Measurements from ENCODE around the gene PPP1R9B.

Gene PPP1R9B

DNA sequence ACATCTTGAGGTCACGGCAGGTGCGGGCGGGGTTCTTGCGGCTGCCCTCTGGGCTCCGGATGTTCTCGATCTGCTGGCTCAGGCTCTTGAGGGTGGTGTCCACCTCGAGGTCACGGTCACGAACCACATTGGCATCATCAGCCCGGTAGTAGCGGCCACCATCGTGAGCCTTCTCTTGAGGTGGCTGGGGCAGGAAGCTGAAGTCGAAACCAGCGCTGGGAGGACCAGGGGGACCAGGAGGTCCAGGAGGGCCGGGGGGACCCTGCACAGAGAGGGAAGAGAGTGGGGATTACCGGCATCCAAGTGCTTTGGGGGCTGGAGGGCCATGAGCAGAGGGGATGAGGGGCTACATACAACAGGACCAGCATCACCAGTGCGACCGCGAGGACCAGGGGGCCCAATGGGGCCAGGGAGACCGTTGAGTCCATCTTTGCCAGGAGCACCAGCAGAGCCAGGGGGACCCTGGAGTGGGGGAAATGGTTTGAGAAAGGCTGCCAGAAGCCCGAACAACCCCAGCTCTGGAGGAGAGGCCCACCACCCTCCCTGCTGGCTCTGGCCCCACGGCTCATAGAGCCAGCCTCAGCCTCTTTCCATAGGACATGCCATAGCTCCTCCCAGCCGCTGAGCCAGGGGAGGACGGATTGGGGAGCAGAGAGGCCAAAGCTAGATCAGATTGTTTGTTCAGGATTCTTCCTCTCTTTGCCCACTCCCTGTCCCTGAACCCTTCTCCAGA is 36.4 kb upstream of the PPP1R9B start:
- no peak for DNase-seq

- DNase-seq, result no peak
These were observed 35.4 kb upstream of the PPP1R9B start for GRCh38 chr17:50185631-50186471.

DNA sequence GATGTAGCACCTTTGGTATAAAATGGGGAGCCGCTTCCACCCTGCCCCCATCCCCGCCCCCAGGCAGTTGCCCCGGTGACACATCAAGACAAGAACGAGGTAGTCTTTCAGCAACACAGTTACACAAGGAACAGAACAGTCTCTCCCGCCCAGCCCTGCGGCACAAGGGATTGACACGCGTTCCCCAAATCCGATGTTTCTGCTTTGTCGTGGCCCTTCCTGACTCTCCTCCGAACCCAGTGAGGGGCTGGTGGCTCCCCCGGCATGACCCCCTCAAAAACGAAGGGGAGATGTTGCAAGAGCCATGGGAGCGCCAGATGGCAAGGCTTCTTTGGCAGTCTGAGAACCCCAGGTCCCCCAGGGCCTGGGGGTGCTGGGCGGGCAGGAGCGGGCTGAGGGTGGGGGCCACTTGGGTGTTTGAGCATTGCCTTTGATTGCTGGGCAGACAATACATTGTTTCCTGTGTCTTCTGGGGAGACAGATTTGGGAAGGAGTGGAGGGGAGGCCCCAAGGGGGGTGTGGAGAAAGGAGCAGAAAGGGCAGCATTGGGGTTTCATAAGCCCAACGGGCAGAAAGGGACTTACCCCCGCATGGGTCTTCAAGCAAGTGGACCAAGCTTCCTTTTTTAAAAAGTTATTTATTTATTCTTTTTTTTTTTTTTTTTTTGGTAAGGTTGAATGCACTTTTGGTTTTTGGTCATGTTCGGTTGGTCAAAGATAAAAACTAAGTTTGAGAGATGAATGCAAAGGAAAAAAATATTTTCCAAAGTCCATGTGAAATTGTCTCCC is 34.3 kb upstream of the PPP1R9B start:
- DNase-seq, result no peak

DNA sequence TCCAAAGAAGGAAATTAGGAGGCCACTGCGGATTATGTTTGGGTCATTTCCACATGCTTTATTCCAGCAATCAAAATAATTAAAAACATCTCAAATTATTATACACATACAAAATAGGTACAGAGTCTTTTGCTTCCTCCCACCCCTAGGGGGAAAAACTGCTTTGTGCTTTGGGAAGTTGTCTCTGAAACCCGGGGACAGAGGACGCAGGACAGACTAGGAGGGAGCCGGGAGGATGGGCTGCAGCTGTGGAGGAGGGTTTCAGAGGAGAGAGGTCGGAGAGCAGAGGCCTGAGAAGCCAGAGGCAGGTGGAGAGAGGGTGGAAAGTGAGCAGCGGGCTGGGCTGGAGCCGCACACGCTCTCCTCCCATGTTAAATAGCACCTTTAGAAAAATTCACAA is 33.6 kb upstream of the PPP1R9B start:
- DNase-seq, result no peak

- DNase-seq, result no peak
These were observed 33.0 kb upstream of the PPP1R9B start for GRCh38 chr17:50183421-50183994.

- no peak for DNase-seq
These were observed 32.4 kb upstream of the PPP1R9B start for GRCh38 chr17:50182783-50183420.

GRCh38 chr17:50181591-50182560 is 31.4 kb upstream of the PPP1R9B start:
- DNase-seq, result no peak

DNA sequence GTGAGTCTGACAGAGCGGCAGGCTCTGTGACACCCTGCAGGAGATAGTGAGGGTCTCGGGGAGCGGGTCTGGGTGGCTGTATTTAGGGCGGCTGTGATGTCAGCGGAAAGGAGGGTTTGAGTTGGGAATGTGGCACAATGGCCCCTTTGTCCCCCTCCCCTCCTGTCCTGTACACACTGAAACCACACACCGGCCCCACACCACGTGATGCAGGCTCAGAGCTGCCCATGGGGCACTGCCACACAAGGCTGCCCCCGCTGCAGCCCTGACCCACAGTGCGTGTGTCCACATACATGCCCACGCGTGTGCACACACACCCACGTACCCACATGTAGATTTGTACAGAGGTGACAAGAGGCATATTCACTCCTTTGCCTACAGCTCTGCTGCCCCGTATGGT is 30.7 kb upstream of the PPP1R9B start:
- no peak for DNase-seq

DNA sequence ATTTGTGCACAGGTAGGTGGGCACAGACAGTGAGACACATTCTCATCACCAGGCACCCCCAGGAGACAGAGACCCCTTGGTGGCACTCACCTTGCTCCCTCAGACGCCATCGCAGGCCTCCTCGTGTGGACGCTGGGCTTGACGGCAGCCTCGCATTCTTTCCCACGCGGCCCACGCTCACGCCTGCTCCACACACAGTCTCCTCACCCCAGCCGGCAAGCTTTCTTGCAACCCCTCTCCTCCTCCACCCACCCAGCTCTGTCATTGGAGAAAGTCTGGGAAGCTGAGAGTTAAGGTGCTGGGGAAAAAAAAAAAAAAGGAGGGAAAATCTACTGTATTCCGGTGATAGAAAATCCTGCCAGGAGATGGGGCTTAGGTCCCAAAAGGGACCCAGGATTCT is 30.1 kb upstream of the PPP1R9B start:
- DNase-seq, result no peak

DNA sequence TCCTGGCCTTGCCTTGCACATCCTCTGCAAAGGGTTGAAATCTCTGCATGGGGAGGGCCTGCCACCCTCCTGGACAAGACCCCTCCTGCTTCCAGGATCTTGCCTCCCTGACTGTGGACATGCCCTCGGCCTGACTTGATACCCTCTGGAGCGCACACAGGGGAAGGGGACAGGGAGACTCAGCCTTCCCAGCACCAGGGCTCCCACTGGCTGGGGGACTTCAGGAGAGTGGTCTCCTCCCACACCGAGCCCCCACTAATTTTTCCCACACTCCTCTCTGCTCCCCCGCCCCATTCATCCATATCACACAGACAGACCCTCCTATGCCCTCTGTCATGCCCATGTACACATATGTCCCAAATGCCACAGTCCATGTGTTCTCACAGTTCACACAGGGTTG is 29.6 kb upstream of the PPP1R9B start:
- DNase-seq, result no peak

GRCh38 chr17:50177983-50178834 is 27.7 kb upstream of the PPP1R9B start:
- DNase-seq, result no peak

GRCh38 chr17:50177476-50177875 is 27.0 kb upstream of the PPP1R9B start:
- no peak for DNase-seq

DNA sequence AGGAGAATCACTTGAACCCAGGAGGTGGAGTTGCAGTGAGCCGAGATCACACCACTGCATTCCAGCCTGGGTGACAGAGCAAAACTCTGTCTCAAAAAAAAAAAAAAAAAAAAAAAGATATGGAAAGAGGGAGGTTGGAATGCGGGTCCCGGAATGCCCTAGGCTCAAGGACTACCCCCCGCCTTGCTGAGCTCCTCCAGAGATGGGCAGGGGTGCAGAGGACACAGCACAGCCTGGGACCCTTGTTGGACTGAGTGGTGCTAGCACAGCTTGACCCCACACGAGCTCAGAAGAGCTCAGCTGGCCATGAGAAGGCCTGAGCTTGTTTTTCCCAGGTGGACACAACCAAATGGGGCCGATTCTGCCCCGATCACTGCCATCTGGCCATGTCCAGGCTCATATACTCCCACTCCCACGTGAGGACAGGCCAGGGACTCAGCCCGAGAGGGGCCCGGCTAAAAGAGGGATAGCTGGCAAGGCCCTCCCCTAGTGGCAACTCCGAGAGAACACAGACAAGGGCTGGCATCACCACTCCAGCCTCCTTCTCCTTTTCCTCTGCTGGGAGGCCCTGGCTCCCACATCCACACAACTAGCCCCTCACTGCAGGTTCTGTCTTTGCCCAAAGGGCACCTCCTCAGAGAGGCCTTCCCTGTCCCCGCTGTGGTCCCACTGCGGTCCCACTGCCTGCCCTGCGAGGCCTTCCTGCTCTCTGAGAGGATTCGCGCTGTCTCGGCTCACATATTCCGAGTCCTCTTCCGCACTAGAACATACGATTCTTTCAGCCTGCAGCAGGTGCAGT is 26.3 kb upstream of the PPP1R9B start:
- DNase-seq, result no peak

DNA sequence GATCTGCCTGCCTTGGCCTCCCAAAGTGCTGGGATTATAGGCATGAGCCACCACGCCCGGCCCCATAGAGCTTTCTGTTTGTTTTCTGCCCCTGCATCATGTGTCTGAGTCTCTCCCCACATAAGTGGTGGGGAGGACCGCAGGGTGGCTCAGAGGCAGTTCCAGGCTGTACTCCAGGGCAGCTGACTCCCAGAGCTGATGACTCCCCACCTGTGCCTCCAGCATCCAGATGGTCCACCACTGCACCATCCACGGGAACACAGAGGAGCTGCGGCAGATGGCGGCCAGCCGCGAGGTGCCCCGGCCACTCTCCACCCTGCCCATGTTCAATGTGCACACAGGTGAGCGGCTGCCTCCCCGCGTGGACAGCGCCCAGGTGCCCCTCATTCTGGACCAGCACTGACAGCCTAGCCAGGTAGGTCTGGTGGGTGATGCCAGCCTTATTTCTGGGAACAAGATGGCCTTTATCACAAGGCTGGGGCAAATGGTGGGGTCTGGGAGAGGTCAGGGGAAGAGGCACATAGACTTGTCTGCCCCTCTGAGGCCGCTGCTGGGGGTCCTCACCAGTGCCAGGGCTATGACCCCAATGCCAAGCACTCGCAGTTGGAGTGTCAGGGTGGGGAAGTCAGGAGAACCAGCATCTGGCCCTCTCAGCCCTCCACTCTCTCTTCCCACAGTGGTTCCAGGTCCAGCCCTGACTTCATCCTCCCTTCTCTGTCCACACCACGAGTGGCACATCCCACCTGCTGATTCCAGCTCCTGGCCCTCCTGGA is 24.7 kb upstream of the PPP1R9B start:
- no peak for DNase-seq

- no peak for DNase-seq
These were observed 24.0 kb upstream of the PPP1R9B start for GRCh38 chr17:50174444-50174843.

- DNase-seq, result no peak
These were observed 23.0 kb upstream of the PPP1R9B start for GRCh38 chr17:50173335-50173941.

DNA sequence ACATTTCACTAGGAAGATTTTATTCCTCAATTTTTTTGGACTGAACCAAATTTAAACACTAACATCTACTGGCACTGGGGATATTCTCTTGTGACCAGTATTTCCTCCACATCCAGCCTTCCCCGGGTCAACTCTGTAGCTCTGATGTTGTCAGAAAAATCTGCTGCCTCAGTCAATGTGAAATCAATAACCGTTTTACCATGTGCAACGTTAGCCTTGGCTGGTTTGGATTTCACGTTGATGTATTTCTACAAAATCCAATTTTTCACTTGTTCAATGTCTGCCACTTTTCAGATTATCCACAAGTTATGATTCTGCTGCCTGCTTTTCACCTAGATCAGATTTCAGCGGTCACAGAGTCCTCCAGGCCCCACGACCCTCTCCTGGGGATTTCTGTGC is 22.5 kb upstream of the PPP1R9B start:
- no peak for DNase-seq

DNA sequence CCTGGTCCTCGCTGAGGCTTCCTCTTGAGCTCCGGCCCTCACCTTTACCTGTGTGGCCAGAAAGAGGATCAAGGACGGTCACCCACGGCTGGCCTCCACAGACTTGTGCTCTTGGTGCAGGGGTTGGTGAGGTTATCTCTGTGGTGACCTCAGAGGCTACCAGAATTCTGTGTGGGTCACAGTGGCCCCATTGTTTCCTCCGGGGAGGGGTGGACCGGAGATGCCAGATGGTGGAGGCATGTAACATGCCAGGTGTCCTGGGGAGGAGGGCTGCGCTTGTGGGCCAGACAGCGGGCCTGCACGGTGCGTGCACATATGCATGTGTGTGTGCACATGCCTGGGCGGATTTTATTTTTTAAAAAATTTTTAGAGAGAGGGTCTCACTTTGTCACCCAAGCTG is 21.7 kb upstream of the PPP1R9B start:
- no peak for DNase-seq
